ENCODE measurements around the gene STRN4. TPM values are rescaled to one million over a fixed set of nuclear protein-coding genes. Genes with fewer than 3 reads are reported as not detected.
"Not testable (repeated sequence)": the region's sequence is repeated elsewhere in the genome, so short reads cannot be mapped to it uniquely, and the experiment has no call there.

Gene STRN4
- total RNA-seq, 1 donor from 2014 or later: 46.1 TPM

GRCh38 chr19:46772170-46773017, 26.1 kb upstream of the STRN4 start:
- DNase-seq: no peak

DNA sequence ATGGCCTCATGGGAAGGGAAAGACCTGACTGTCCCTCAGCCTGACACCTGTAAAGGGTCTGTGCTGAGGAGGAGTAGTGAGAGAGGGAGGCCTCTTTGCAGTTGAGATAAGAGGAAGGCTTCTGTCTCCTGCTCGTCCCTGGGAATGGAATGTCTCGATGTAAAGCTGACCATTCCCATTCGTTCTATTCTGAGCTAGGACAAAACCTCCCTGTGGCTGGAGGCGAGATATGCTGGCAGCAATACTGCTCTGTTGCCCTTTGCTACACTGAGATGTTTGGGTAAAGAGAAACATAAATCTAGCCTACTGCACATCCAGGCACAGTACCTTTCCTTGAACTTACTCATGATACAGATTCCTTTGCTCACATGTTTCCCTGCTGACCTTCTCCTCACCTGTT, 22.5 kb upstream of the STRN4 start:
- DNase-seq: not testable (repeated sequence)

DNA sequence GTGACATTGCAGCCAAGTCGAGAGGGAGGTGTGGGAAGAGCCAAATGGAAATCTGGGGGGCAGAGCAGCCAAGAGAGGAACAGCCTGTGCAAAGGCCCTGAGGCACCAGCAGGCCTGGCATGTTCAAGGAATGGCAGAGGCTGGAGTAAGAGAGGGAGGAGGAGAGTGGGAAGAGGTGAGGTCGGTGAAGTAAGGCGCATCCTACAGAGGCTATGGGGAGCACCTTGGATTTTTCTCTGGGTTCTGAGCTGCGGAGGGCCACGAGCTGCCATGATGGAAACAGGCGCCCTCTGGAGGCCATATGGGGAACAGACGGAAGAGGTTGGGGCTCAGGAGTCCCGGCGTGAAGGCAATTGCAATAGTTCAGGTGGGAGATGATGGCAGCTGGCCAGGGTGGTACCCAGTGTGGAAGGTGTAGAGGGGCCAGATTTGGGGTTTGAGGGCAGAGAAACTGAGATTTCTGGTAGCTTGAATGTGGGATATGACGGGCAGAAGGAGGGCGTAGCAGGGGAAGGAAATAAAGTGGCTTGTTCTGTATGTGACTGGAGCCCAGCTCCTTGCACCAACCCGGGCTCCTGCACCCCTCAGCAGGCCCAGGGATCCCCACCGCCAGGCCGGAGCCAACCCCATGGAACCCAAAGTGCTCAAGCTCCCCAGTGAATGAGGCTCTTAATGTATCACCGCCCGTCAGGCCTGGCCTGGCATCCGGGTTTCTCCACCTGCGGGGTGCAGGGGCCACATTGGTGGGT, 20.5 kb upstream of the STRN4 start:
- peak; percentile 22 for DNase-seq

GRCh38 chr19:46764817-46765291, 18.6 kb upstream of the STRN4 start:
- no peak for DNase-seq

DNA sequence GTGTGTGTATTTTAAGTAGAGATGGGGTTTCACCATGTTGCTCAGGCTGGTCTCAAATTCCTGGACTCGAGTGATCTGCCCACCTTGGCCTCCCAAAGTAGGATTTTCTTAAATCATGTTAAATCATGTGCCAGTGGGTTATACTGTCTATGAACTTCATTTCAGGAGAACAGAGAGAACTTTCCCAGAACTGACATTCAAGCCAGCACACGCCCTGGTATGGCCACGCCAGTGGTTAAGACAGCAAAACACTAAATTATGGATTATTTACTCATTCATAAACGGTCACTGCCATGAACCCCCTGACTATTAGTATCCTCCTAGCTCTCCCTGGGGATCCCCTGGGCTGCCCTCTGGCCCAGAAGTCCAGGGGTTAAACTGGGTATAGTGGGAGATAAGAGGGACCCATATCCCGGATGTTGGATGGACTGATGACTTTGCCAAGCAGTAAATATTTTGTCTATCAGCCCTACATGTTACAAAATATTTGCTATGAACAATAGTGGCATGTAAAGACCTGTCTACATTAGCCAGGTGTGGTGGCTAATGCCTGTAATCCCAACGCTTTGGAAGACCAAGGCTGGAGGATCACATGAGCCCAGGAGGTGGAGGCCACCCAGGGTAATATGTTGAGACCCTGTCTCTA, 16.1 kb upstream of the STRN4 start:
- DNase-seq: no peak

DNA sequence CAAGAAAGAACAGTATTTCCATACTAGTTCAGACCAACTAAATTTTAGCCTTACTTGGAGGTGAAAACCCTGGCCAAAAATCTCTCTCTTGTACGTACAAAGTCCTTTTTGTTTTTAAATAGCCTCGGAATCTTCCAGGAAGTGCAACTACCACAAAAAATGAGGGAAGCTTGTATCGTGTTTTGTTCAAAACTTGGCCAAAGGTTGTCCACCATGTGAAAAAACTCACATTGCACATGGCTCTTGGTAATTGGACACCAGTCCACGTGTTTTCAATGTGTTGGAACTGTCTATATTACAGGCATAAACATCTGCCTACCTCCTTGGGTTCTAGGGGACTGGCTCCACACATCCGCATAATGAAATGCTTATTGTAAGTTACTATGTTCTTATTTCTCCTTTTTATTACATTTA, 15.2 kb upstream of the STRN4 start:
- peak; percentile 64 for DNase-seq

DNA sequence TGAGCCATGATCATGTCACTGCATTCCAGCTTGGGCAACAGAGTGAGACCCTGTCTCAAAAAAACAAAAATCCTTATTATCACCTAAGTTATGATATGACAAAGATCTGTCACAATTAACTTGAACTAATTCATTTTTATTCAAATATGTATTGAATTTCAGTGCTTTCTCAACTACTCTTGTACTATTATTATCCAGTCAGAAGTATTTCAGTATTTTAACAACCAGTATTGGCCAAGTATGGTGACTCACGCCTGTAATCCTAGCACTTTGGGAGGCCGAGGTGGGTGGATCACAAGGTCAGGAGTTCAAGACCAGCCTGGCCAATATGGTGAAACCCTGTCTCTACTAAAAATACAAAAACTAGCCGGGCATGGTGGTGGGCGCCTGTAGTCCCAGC, 14.6 kb upstream of the STRN4 start:
- DNase-seq: not testable (repeated sequence)

DNA sequence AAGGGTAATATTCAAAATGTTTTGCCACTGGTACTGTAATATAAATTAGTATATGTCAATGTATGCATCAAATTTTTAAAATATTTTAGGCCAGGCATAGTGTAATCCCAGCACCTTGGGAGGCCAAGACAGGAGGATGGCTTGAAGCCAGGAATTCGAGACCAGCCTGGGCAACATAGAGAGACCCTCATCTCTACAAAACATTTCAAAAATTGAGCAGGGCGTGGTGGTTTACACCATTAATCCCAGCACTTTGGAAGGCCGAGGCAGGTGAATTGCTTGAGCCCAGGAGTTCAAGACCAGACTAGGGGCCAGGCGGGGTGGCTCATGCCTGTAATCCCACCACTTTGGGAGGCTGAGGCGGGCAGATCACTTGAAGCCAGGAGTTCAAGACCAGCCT, 14.1 kb upstream of the STRN4 start:
- no peak for DNase-seq

- DNase-seq: peak; percentile 64
Observed at GRCh38 chr19:46759817-46760333, 13.6 kb upstream of the STRN4 start.

GRCh38 chr19:46759206-46759605, 13.0 kb upstream of the STRN4 start:
- no peak for DNase-seq

DNA sequence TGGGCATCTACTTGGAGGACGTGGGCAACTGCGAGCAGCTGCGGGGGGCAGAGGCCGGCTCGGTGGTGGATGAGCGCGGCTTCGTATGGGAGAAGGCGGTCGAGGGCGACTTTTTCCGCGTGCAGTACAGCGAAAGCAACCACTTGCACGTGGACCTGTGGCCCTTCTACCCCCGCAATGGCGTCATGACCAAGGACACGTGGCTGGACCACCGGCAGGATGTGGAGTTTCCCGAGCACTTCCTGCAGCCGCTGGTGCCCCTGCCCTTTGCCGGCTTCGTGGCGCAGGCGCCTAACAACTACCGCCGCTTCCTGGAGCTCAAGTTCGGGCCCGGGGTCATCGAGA, 10.3 kb upstream of the STRN4 start:
- no peak for DNase-seq

- DNase-seq: no peak
Observed at GRCh38 chr19:46755853-46756543, 9.7 kb upstream of the STRN4 start.

- DNase-seq: no peak
Observed at GRCh38 chr19:46755077-46755852, 9.0 kb upstream of the STRN4 start.

- peak; percentile 71 for DNase-seq
Observed at GRCh38 chr19:46753420-46754155, 7.3 kb upstream of the STRN4 start.

DNA sequence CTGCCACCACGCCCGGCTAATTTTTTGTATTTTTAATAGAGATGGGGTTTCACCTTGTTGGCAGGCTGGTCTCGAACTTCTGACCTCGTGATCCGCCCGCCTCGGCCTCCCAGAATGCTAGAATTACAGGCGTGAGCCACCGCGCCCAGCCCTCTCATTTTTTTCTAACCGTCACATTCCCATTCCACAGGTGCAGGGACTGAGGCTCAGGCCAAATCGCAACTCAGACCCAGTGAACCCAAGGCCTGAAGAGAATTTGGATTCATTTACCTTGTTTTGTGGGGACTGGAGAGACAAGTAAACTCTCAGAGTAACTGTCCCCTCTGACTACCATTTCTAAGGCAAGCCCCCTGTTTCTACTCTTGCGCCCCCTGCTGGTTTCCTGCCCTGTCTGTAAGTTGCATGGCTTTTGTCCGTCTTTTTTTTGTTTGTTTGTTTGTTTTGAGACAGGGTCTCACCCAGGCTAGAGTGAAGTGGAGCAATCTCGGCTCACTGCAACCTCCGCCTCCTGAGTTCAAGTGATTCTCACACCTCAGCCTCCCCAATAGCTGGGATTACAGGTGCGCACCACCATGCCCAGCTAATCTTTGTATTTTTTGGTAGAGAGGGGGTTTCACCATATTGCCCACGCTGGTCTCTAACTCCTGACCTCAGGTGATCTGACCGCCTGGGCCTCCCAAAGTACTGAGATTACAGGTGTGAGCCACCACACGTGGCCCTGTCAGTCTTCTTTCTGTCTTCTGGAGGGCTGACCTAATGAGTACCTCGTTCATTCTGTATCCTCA, 2.3 kb upstream of the STRN4 start:
- DNase-seq: peak; percentile 69

GRCh38 chr19:46745521-46746280, 549 bp downstream of the STRN4 start, which contains the start of gene FKRP:
Gene FKRP, plus strand, starts transcription at chr19:46746057. Its CDS starts 9,394 bp downstream, at chr19:46755451.
- DNase-seq: peak; percentile 59

GRCh38 chr19:46745030-46745429, 1.2 kb downstream of the STRN4 start:
- no peak for DNase-seq

- DNase-seq: no peak
Observed at GRCh38 chr19:46744005-46744691, 2.1 kb downstream of the STRN4 start.

All from tongue (tissue), 2 donors.